Stimulated activated naive B cell treated with anti-CD40 and anti-IgM and Interleukin-4, amounts not matched to agents 10 μg/mL and 1 μg/mL and 100 μg/mL, for 72 hours (primary cell): ENCODE measurements around the gene DLX2.

Source experiments
- ATAC-seq, 2 donors: fragments of 150-1000 bp; cut with Tn5 transposase; replicated peaks; 2 replicates each; pipeline ENCODE4 v1.10.0; 2021; ENCODE audit warnings: moderate library complexity in 1 of 2
- DNase-seq: peaks from one replicate; pipeline ENCODE4 v3.0.0; 2021
- H3K27ac Mint-ChIP-seq: one replicate; pipeline ENCODE4 v1.8.0; 2022; ENCODE audit warnings: mild to moderate bottlenecking, mixed read lengths
- H3K27me3 Mint-ChIP-seq, 2 donors: one replicate each; pipeline ENCODE4 v1.8.0; 2022; ENCODE audit warnings: mixed read lengths in 2 of 2
- H3K36me3 Mint-ChIP-seq, 2 donors: one replicate each; pipeline ENCODE4 v1.8.0; 2022; ENCODE audit warnings: mixed read lengths in 2 of 2, mild to moderate bottlenecking in 1 of 2
- H3K4me1 Mint-ChIP-seq, 2 donors: one replicate each; pipeline ENCODE4 v1.8.0; 2022; ENCODE audit warnings: mixed read lengths in 2 of 2, mild to moderate bottlenecking in 1 of 2
- H3K4me3 Mint-ChIP-seq, 2 donors: one replicate each; pipeline ENCODE4 v1.8.0; 2022; ENCODE audit warnings: mild to moderate bottlenecking in 2 of 2, mixed read lengths in 2 of 2, moderate library complexity in 1 of 2
- H3K9me3 Mint-ChIP-seq, 2 donors: one replicate each; pipeline ENCODE4 v1.8.0; 2022; ENCODE audit warnings: mixed read lengths in 2 of 2, mild to moderate bottlenecking in 1 of 2

Gene DLX2

GRCh38 chr2:172052000-172052983, 50.4 kb downstream of the DLX2 start:
- ATAC-seq (peak; percentile 92 to 94), DNase-seq (no peak)
- H3K36me3 Mint-ChIP-seq: no peaks in the 10 kb centered on the region
- H3K4me3 Mint-ChIP-seq: peak overlapping the region in 1 of 2 donors; percentile 2
- H3K4me1 Mint-ChIP-seq: peaks cover 3 to 13% of the 10 kb centered on the region in 2 donors
- no peaks in the 10 kb centered on the region for H3K27me3 Mint-ChIP-seq
- H3K27ac Mint-ChIP-seq: peak overlapping the region; percentile 5
- H3K9me3 Mint-ChIP-seq: no peaks in the 10 kb centered on the region

- no peaks in the 10 kb centered on the region for H3K36me3 Mint-ChIP-seq
- ATAC-seq: no peak
- H3K27ac Mint-ChIP-seq: no peak overlapping the region
- H3K4me1 Mint-ChIP-seq: peaks cover 3 to 13% of the 10 kb centered on the region in 2 donors
- no peak overlapping the region for H3K4me3 Mint-ChIP-seq
- H3K27me3 Mint-ChIP-seq: no peaks in the 10 kb centered on the region
- DNase-seq: no peak
- H3K9me3 Mint-ChIP-seq: no peaks in the 10 kb centered on the region
Observed at GRCh38 chr2:172050479-172051125, 52.1 kb downstream of the DLX2 start.

- Mint-ChIP-seq H3K9me3 (no peaks in the 10 kb centered on the region), H3K4me1 (peaks cover 0 to 7% of the 10 kb centered on the region in 2 donors), H3K36me3 (no peaks in the 10 kb centered on the region), H3K27ac (no peak overlapping the region), H3K27me3 (no peaks in the 10 kb centered on the region), H3K4me3 (no peak overlapping the region)
- DNase-seq (no peak), ATAC-seq (no peak)
Observed at GRCh38 chr2:172049567-172050120, 53.1 kb downstream of the DLX2 start.
